Prostate gland (tissue), 2 donors: Measurements from ENCODE around the gene HAGH.

Experiments
- POLR2A ChIP-seq: fragments of 450-650 bp; IDR thresholded peaks from one replicate; pipeline ENCODE4 v1.6.1; 2016; ENCODE audit warnings: antibody characterized with exemption, mild to moderate bottlenecking
- POLR2AphosphoS5 ChIP-seq: sonication (generic); formaldehyde crosslinking; IDR thresholded peaks from one replicate; pipeline ENCODE4 v1.6.1; 2017; ENCODE audit warnings: antibody characterized with exemption
- TF ChIP-seq, protein P1 (sequence below), 4 experiments: fragments of 200-600 bp in 2 of 4; fragments of 450-650 bp in 2 of 4; sonication (generic) in 2 of 4; IDR thresholded peaks; 1 replicate in 3 of 4; 2 replicates in 1 of 4; pipeline ENCODE4 v1.5.1; 2016 to 2019; ENCODE audit warnings: antibody characterized with exemption in 4 of 4, mild to moderate bottlenecking in 2 of 4, moderate library complexity in 2 of 4

DNA sequence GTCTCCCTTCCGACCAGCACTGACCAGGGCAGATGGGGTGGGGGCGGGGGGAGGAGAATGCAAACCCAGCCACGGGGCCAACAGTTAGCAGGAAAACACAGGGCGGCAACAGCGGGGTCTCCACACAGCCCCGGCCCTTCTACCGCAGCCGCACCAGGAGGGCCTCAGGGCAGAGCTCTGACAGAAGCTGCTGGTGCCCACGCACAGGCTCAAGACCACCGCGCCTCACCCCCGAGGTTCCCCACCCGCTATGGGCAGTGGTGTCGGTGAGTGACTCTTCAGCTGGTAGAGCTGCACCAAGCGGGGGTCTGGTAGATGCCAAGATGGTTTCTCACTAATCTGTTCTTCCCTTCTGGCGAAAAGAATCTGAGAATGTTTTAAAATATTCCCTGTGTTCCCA, 16.1 kb downstream of the HAGH start:
- TF ChIP-seq, protein P1, sequence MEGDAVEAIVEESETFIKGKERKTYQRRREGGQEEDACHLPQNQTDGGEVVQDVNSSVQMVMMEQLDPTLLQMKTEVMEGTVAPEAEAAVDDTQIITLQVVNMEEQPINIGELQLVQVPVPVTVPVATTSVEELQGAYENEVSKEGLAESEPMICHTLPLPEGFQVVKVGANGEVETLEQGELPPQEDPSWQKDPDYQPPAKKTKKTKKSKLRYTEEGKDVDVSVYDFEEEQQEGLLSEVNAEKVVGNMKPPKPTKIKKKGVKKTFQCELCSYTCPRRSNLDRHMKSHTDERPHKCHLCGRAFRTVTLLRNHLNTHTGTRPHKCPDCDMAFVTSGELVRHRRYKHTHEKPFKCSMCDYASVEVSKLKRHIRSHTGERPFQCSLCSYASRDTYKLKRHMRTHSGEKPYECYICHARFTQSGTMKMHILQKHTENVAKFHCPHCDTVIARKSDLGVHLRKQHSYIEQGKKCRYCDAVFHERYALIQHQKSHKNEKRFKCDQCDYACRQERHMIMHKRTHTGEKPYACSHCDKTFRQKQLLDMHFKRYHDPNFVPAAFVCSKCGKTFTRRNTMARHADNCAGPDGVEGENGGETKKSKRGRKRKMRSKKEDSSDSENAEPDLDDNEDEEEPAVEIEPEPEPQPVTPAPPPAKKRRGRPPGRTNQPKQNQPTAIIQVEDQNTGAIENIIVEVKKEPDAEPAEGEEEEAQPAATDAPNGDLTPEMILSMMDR (IDR thresholded peaks at IDR 0.05) = no peak
- TF ChIP-seq POLR2AphosphoS5 = no peak
- no peak for TF ChIP-seq POLR2A
